ENCODE results near the gene GSTO1.

- TF ChIP-seq, protein P1, sequence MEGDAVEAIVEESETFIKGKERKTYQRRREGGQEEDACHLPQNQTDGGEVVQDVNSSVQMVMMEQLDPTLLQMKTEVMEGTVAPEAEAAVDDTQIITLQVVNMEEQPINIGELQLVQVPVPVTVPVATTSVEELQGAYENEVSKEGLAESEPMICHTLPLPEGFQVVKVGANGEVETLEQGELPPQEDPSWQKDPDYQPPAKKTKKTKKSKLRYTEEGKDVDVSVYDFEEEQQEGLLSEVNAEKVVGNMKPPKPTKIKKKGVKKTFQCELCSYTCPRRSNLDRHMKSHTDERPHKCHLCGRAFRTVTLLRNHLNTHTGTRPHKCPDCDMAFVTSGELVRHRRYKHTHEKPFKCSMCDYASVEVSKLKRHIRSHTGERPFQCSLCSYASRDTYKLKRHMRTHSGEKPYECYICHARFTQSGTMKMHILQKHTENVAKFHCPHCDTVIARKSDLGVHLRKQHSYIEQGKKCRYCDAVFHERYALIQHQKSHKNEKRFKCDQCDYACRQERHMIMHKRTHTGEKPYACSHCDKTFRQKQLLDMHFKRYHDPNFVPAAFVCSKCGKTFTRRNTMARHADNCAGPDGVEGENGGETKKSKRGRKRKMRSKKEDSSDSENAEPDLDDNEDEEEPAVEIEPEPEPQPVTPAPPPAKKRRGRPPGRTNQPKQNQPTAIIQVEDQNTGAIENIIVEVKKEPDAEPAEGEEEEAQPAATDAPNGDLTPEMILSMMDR (conservative IDR thresholded peaks at IDR 0.05; ENCODE audit: low read depth in 2 of 2) = no peak
- TF ChIP-seq REST (IDR thresholded peaks at IDR 0.05; ENCODE audit: unreplicated experiment) (no peak), EZH2phosphoT487 (IDR thresholded peaks at IDR 0.05; ENCODE audit: unreplicated experiment) (no peak), EZH2 (IDR thresholded peaks at IDR 0.05; ENCODE audit: low read depth, unreplicated experiment) (no peak), POLR2AphosphoS5 (IDR thresholded peaks at IDR 0.05; ENCODE audit: low read depth) (no peak), CREB1 (CRISPR knock-in tag; IDR thresholded peaks at IDR 0.05; ENCODE audit: low read depth) (no peak), ZNF331 (CRISPR knock-in tag; IDR thresholded peaks at IDR 0.05; ENCODE audit: low read depth) (no peak)
Measured at GRCh38 chr10:104260775-104261115, 6.1 kb downstream of the GSTO1 start.

Measured in GM23338 (cell line).